Activated CD8-positive, alpha-beta T cell treated with anti-CD3 and anti-CD28 coated beads, Interleukin-2, amount 10 ng/mL, durations not matched to agents 7 days and 5 days (primary cell): Measurements from ENCODE around the gene CFAP70. TPM values are rescaled to one million over a fixed set of nuclear protein-coding genes. Genes with fewer than 3 reads are reported as not detected.

ENCODE experiments used
- ATAC-seq: fragments of 150-1000 bp; cut with Tn5 transposase; one replicate; pipeline ENCODE4 v1.10.0; 2021; ENCODE audit warnings: moderate library complexity
- CTCF ChIA-PET: fragments of 350-600 bp; sonication (Branson Sonifier 250); formaldehyde crosslinking; loops from one replicate; lab custom pipeline; 2021; ENCODE audit warnings: antibody characterized with exemption; lab: Charles Lee
- POLR2A ChIA-PET: fragments of 350-600 bp; sonication (Branson Sonifier 250); formaldehyde crosslinking; loops from one replicate; lab custom pipeline; 2021; ENCODE audit warnings: antibody characterized with exemption; lab: Charles Lee
- DNase-seq: peaks from one replicate; pipeline ENCODE4 v3.0.0-alpha.2; 2020
- H3K27ac Mint-ChIP-seq: one replicate; pipeline ENCODE4 v1.8.0; 2021; ENCODE audit warnings: mild to moderate bottlenecking, mixed read lengths
- H3K27me3 Mint-ChIP-seq: one replicate; pipeline ENCODE4 v1.8.0; 2021; ENCODE audit warnings: low read depth, mixed read lengths
- H3K36me3 Mint-ChIP-seq: one replicate; pipeline ENCODE4 v1.8.0; 2021; ENCODE audit warnings: low read depth, mixed read lengths
- H3K4me1 Mint-ChIP-seq: one replicate; pipeline ENCODE4 v1.8.0; 2021; ENCODE audit warnings: low read depth, mixed read lengths
- H3K4me3 Mint-ChIP-seq: one replicate; pipeline ENCODE4 v1.8.0; 2021; ENCODE audit warnings: mild to moderate bottlenecking, mixed read lengths
- H3K9me3 Mint-ChIP-seq: one replicate; pipeline ENCODE4 v1.8.0; 2022; ENCODE audit warnings: mixed read lengths; ENCODE audit not compliant: insufficient read depth
- total RNA-seq, 2 experiments: library from RNA; stranded (reverse); gene quantifications; one replicate each; pipeline ENCODE4 v1.2.3, GENCODE V29; 2021

CFAP70 gene
- total RNA-seq, 2 experiments from 2014 or later = 0.40 to 0.57 TPM

DNA sequence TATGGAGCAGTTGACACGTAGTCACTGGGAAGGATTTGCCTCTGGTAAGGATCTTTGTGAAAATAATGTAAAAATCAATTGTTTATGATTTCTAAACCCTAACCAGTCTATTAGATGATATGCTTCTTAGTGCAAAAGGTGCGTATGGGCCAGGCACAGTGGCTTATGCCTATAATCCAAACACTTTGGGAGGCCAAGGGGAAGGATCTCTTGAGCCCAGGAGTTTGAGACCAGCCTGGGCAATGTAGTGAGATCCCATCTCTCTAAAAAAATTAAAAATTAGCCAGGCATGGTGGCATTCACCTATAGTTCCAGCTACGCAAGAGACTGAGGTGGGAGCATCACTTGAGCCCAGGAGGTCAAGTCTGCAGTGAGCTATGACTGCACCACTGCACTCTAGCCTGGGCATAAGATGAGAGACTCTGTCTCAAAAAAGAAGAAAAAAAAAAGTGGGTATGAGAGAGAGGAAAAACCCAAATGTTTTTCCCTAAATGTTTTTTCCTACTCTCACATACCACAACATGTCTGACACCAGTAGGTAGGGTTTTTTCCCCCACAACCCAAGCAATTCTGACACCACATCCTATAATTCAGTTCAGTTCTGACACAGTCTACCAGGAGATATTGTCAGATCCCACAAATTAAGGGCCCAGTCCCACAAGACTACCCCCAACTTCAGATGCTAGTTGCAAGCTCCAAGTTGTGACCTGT is 148.1 kb downstream of the CFAP70 start:
- CTCF ChIA-PET = no interaction called here
- POLR2A ChIA-PET = no interaction called here

DNA sequence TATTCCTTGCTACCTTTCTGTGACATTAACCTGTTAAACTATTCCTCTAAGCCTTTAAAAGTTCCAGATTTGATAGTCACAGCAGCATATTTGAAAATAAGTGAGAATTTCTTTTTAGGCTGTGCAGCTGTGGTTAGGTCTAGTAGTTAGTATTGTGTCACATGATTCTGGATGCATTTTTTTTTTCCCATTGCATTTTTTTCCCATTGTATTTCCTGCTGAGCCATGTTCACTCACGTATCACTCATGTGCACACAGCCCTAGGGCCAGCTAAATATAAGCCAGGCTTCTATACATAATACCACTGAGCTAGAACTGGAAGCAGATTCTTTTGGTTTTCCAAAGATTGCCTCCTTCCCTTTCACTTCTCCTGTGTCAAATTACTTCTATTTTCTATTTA is 149.0 kb downstream of the CFAP70 start:
- Mint-ChIP-seq H3K4me1 (no peaks in the 10 kb centered on the region), H3K9me3 (no peaks in the 10 kb centered on the region), H3K27ac (no peak overlapping the region), H3K27me3 (no peaks in the 10 kb centered on the region), H3K4me3 (no peak overlapping the region), H3K36me3 (peaks cover 12% of the 10 kb centered on the region)
- CTCF ChIA-PET = no interaction called here
- ATAC-seq (no peak), DNase-seq (no peak)
- POLR2A ChIA-PET = no interaction called here

More for the DNA sequence above, 148.1 kb downstream of the CFAP70 start:
- DNase-seq = no peak
- no peak overlapping the region for H3K27ac Mint-ChIP-seq
- peaks cover 12% of the 10 kb centered on the region for H3K36me3 Mint-ChIP-seq
- no peaks in the 10 kb centered on the region for H3K9me3 Mint-ChIP-seq
- no peaks in the 10 kb centered on the region for H3K4me1 Mint-ChIP-seq
- no peak overlapping the region for H3K4me3 Mint-ChIP-seq
- H3K27me3 Mint-ChIP-seq = no peaks in the 10 kb centered on the region
- no peak for ATAC-seq

- CTCF ChIA-PET = interaction anchor here (1.1 kb wide), 1 partner anchor 10 kb away, joined by 3 read pairs; no protein-coding TSS in a partner anchor
- ATAC-seq = no peak
- no peaks in the 10 kb centered on the region for H3K4me1 Mint-ChIP-seq
- H3K27ac Mint-ChIP-seq = no peak overlapping the region
- POLR2A ChIA-PET = no interaction called here
- no peak for DNase-seq
- H3K27me3 Mint-ChIP-seq = no peaks in the 10 kb centered on the region
- no peaks in the 10 kb centered on the region for H3K9me3 Mint-ChIP-seq
- peaks cover 7% of the 10 kb centered on the region for H3K36me3 Mint-ChIP-seq
- H3K4me3 Mint-ChIP-seq = no peak overlapping the region
Measured at GRCh38 chr10:73207883-73208282, 150.8 kb downstream of the CFAP70 start.

DNA sequence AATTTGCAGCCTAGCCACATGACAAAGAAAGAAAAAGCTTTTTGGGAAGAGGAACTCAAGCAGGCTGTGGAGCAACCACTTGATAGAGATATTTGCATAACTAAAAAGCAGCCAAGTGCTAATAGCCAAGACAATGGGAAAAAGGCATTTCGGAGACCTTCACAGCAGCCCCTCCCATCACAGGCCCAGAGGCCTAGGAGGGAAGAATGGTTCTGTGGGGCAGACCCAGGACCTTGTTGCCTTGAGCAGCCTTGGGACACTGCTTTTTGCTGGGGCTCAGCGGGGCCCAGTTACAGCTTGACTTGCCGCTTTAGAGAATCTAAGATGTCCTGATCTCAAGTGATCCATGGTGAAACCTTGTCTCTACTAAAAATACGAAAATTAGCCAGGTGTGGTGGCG is 152.3 kb downstream of the CFAP70 start:
- H3K36me3 Mint-ChIP-seq = peaks cover 7% of the 10 kb centered on the region
- H3K4me3 Mint-ChIP-seq = no peak overlapping the region
- H3K27ac Mint-ChIP-seq = no peak overlapping the region
- H3K4me1 Mint-ChIP-seq = no peaks in the 10 kb centered on the region
- no peaks in the 10 kb centered on the region for H3K9me3 Mint-ChIP-seq
- ChIA-PET POLR2A (no interaction called here), CTCF (no interaction called here)
- DNase-seq (no peak), ATAC-seq (no peak)
- no peaks in the 10 kb centered on the region for H3K27me3 Mint-ChIP-seq

- H3K4me3 Mint-ChIP-seq = no peak overlapping the region
- POLR2A ChIA-PET = no interaction called here
- CTCF ChIA-PET = no interaction called here
- peaks cover 7% of the 10 kb centered on the region for H3K36me3 Mint-ChIP-seq
- H3K27ac Mint-ChIP-seq = no peak overlapping the region
- no peaks in the 10 kb centered on the region for H3K27me3 Mint-ChIP-seq
- ATAC-seq (no peak), DNase-seq (no peak)
- H3K9me3 Mint-ChIP-seq = no peaks in the 10 kb centered on the region
- no peaks in the 10 kb centered on the region for H3K4me1 Mint-ChIP-seq
Measured at GRCh38 chr10:73205890-73206289, 152.8 kb downstream of the CFAP70 start.

DNA sequence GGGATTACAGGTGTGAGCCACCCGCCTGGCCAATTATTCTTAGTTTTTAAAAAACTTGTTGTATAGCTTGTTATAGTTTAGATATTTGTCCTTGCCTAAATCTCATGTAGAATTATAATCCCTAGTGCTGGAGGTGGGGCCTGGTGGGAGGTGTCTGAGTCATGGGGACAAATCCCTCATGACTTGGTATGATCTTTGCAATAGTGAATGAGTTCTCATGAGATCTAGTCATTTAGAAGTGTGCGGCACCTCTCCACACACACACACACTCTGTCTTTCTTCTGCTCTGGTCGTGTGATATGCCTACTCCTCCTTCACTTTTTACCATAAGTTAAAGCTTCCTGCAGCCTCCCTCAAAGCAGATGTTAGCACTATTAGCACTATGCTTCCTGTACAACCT is 153.6 kb downstream of the CFAP70 start:
- no peak for DNase-seq
- no peak overlapping the region for H3K4me3 Mint-ChIP-seq
- H3K36me3 Mint-ChIP-seq = peaks cover 5% of the 10 kb centered on the region
- no peak overlapping the region for H3K27ac Mint-ChIP-seq
- H3K9me3 Mint-ChIP-seq = no peaks in the 10 kb centered on the region
- ChIA-PET POLR2A (no interaction called here), CTCF (no interaction called here)
- no peaks in the 10 kb centered on the region for H3K4me1 Mint-ChIP-seq
- no peaks in the 10 kb centered on the region for H3K27me3 Mint-ChIP-seq
- no peak for ATAC-seq

Other genes with a start within 250 kb of the CFAP70 start
- gene NUDT13, start 248.4 kb downstream of the CFAP70 start, total RNA-seq = 1 to 10 TPM; 1.6 to 1.7 TPM
- gene ECD, start 190.9 kb downstream of the CFAP70 start, total RNA-seq = 10 to 100 TPM; 29.0 to 30.9 TPM
- 10 to 100 TPM; 13.8 to 15.0 TPM for gene FAM149B1, start 190.7 kb downstream of the CFAP70 start, total RNA-seq
- gene DNAJC9, start 111.6 kb downstream of the CFAP70 start, total RNA-seq = 10 to 100 TPM; 70.7 to 71.6 TPM
- 100 to 1,000 TPM in 1 of 2 experiments, 10 to 100 TPM in 1; 97.5 to 103 TPM for gene MRPS16, start 106.2 kb downstream of the CFAP70 start, total RNA-seq
- 10 to 100 TPM; 85.0 to 87.1 TPM for gene ANXA7, start 55.2 kb upstream of the CFAP70 start, total RNA-seq
- gene MSS51, start 74.7 kb upstream of the CFAP70 start, total RNA-seq = 1 to 10 TPM; 2.9 TPM
- gene PPP3CB, start 137.2 kb upstream of the CFAP70 start, total RNA-seq = 10 to 100 TPM; 38.9 to 41.3 TPM
- gene USP54, start 232.5 kb upstream of the CFAP70 start, total RNA-seq = 1 to 10 TPM; 3.7 to 4.3 TPM